Mucosa of rectum (tissue), 2 donors: ENCODE data around the gene ST14.

ENCODE experiments used
- H3K27ac ChIP-seq, 2 donors: one replicate each; pipeline ENCODE4 v1.7.0; 2013; ENCODE audit warnings: inconsistent platforms in 2 of 2, low read depth in 2 of 2, low read length in 2 of 2
- H3K27me3 ChIP-seq, 2 donors: one replicate each; pipeline ENCODE4 v1.7.0; 2013; ENCODE audit warnings: low read length in 2 of 2; ENCODE audit not compliant: control insufficient read depth in 2 of 2, insufficient read depth in 2 of 2
- H3K36me3 ChIP-seq, 2 donors: one replicate each; pipeline ENCODE4 v1.7.0; 2013; ENCODE audit warnings: low read length in 2 of 2; ENCODE audit not compliant: control insufficient read depth in 2 of 2, insufficient read depth in 2 of 2
- H3K4me1 ChIP-seq, 2 donors: one replicate each; pipeline ENCODE4 v1.7.0; 2013; ENCODE audit warnings: low read length in 2 of 2, mild to moderate bottlenecking in 1 of 2; ENCODE audit not compliant: control insufficient read depth in 2 of 2, insufficient read depth in 2 of 2
- H3K4me3 ChIP-seq, 2 donors: one replicate each; pipeline ENCODE4 v1.7.0; 2013; ENCODE audit warnings: low read length in 2 of 2
- H3K9ac ChIP-seq, 2 donors: one replicate each; pipeline ENCODE4 v1.7.0; 2013; ENCODE audit warnings: low read length in 2 of 2, low read depth in 1 of 2, mild to moderate bottlenecking in 1 of 2
- H3K9me3 ChIP-seq, 2 donors: one replicate each; pipeline ENCODE4 v1.7.0; 2013; ENCODE audit warnings: low read length in 2 of 2; ENCODE audit not compliant: control insufficient read depth in 2 of 2
- donor health status: healthy.
- donor health status: Normal muscosa, but diverticular disease.

Gene ST14

GRCh38 chr11:130194241-130195023, 34.9 kb downstream of the ST14 start:
- Histone ChIP-seq H3K9me3 (no peaks in the 10 kb centered on the region), H3K9ac (no peak overlapping the region), H3K27ac (peak overlapping the region in 1 of 2 donors; percentile 4), H3K4me1 (peaks cover 14 to 21% of the 10 kb centered on the region in 2 donors), H3K36me3 (peaks cover 62 to 65% of the 10 kb centered on the region in 2 donors), H3K27me3 (no peaks in the 10 kb centered on the region), H3K4me3 (no peak overlapping the region)

- Histone ChIP-seq H3K27me3 (no peaks in the 10 kb centered on the region), H3K4me3 (no peak overlapping the region), H3K9ac (no peak overlapping the region), H3K4me1 (no peaks in the 10 kb centered on the region), H3K9me3 (no peaks in the 10 kb centered on the region), H3K27ac (no peak overlapping the region), H3K36me3 (peaks cover 82 to 87% of the 10 kb centered on the region in 2 donors)
Measured at GRCh38 chr11:130197386-130198035, 37.9 kb downstream of the ST14 start.

- H3K27me3 ChIP-seq, result no peaks in the 10 kb centered on the region
- H3K27ac ChIP-seq, result no peak overlapping the region
- no peak overlapping the region for H3K4me3 ChIP-seq
- H3K9ac ChIP-seq, result no peak overlapping the region
- H3K36me3 ChIP-seq, result peaks cover 82 to 89% of the 10 kb centered on the region in 2 donors
- no peaks in the 10 kb centered on the region for H3K9me3 ChIP-seq
- H3K4me1 ChIP-seq, result peaks cover 0 to 5% of the 10 kb centered on the region in 2 donors
Measured at GRCh38 chr11:130198292-130198691, 38.7 kb downstream of the ST14 start.

- Histone ChIP-seq H3K4me1 (peaks cover 0 to 7% of the 10 kb centered on the region in 2 donors), H3K36me3 (peaks cover 83 to 92% of the 10 kb centered on the region in 2 donors), H3K9ac (no peak overlapping the region), H3K9me3 (no peaks in the 10 kb centered on the region), H3K27ac (no peak overlapping the region), H3K27me3 (no peaks in the 10 kb centered on the region), H3K4me3 (no peak overlapping the region)
Measured at GRCh38 chr11:130198964-130199363, 39.4 kb downstream of the ST14 start.

- Histone ChIP-seq H3K4me1 (peaks cover 0 to 7% of the 10 kb centered on the region in 2 donors), H3K9ac (no peak overlapping the region), H3K27me3 (no peaks in the 10 kb centered on the region), H3K36me3 (peaks cover 77 to 90% of the 10 kb centered on the region in 2 donors), H3K9me3 (no peaks in the 10 kb centered on the region), H3K4me3 (no peak overlapping the region), H3K27ac (no peak overlapping the region)
Measured at GRCh38 chr11:130199792-130200191, 40.2 kb downstream of the ST14 start.

- H3K4me1 ChIP-seq, result peaks cover 0 to 7% of the 10 kb centered on the region in 2 donors
- no peaks in the 10 kb centered on the region for H3K27me3 ChIP-seq
- H3K36me3 ChIP-seq, result peaks cover 71 to 88% of the 10 kb centered on the region in 2 donors
- no peak overlapping the region for H3K9ac ChIP-seq
- no peak overlapping the region for H3K27ac ChIP-seq
- no peaks in the 10 kb centered on the region for H3K9me3 ChIP-seq
- H3K4me3 ChIP-seq, result no peak overlapping the region
Measured at GRCh38 chr11:130201026-130201425, 41.4 kb downstream of the ST14 start.

GRCh38 chr11:130202009-130202817, 42.6 kb downstream of the ST14 start:
- Histone ChIP-seq H3K9ac (no peak overlapping the region), H3K27ac (no peak overlapping the region), H3K4me3 (no peak overlapping the region), H3K36me3 (peaks cover 61 to 85% of the 10 kb centered on the region in 2 donors), H3K9me3 (no peaks in the 10 kb centered on the region), H3K27me3 (no peaks in the 10 kb centered on the region), H3K4me1 (peaks cover 0 to 7% of the 10 kb centered on the region in 2 donors)

GRCh38 chr11:130202818-130203689, 43.5 kb downstream of the ST14 start:
- H3K27me3 ChIP-seq, result no peaks in the 10 kb centered on the region
- H3K27ac ChIP-seq, result peak overlapping the region in 1 of 2 donors; percentile 4
- H3K9me3 ChIP-seq, result no peaks in the 10 kb centered on the region
- peaks cover 54 to 81% of the 10 kb centered on the region in 2 donors for H3K36me3 ChIP-seq
- H3K4me3 ChIP-seq, result no peak overlapping the region
- peaks cover 0 to 7% of the 10 kb centered on the region in 2 donors for H3K4me1 ChIP-seq
- H3K9ac ChIP-seq, result no peak overlapping the region
